K562 (cell line): Measurements from ENCODE around the gene ENO2. TPM values are rescaled to one million over a fixed set of nuclear protein-coding genes. Genes with fewer than 3 reads are reported as not detected.

ENCODE experiments used
- CBFA2T3 ChIP-seq: fragments of 450-650 bp; IDR thresholded peaks from 2 replicates; pipeline ENCODE4 v1.6.1; 2017
- CBX3 ChIP-seq, 2 experiments: IDR thresholded peaks; 1 replicate in 1 of 2; 2 replicates in 1 of 2; pipeline ENCODE4 v1.6.1; 2012; ENCODE audit warnings: inconsistent platforms in 2 of 2, low read length in 2 of 2, borderline replicate concordance in 1 of 2, control low read depth in 1 of 2
- CCNT2 ChIP-seq: IDR thresholded peaks from 2 replicates; pipeline ENCODE4 v1.6.1; 2011; ENCODE audit warnings: borderline replicate concordance, low read depth, mild to moderate bottlenecking, moderate library complexity, mixed read lengths, low read length; ENCODE audit not compliant: insufficient read length; ENCODE audit errors: extremely low read depth
- CTCFL ChIP-seq: IDR thresholded peaks from 2 replicates; pipeline ENCODE4 v1.6.1; 2011; ENCODE audit warnings: borderline replicate concordance, low read depth, mild to moderate bottlenecking, moderate library complexity, low read length; ENCODE audit not compliant: insufficient read depth, poor library complexity, severe bottlenecking
- FIP1L1 ChIP-seq: fragments of 200-400 bp; formaldehyde crosslinking; IDR thresholded peaks from 2 replicates; pipeline ENCODE4 v1.6.1; 2018; ENCODE audit warnings: mild to moderate bottlenecking, low read depth, low read length; ENCODE audit not compliant: poor library complexity, severe bottlenecking
- FOXK1 ChIP-seq: sonication (generic); formaldehyde crosslinking; IDR thresholded peaks from 2 replicates; pipeline ENCODE4 v1.8.0; 2022; ENCODE audit warnings: missing genetic modification reagents, mild to moderate bottlenecking, borderline replicate concordance
- FOXP1 ChIP-seq: sonication (generic); formaldehyde crosslinking; IDR thresholded peaks from 2 replicates; pipeline ENCODE4 v1.8.0; 2022; ENCODE audit warnings: mild to moderate bottlenecking, missing genetic modification reagents
- GABPB2 ChIP-seq: fragments of 250-450 bp; sonication (Bioruptor Pico); conservative IDR thresholded peaks from 2 replicates; pipeline ENCODE4 v1.5.1; 2021; ENCODE audit warnings: mild to moderate bottlenecking
- GTF2E2 ChIP-seq: fragments of 200-800 bp; sonication (Bioruptor generic); IDR thresholded peaks from 2 replicates; pipeline ENCODE4 v1.6.1; 2016; ENCODE audit warnings: missing genetic modification characterization, missing compliant biosample characterization
- HDAC2 ChIP-seq: fragments of 450-650 bp; IDR thresholded peaks from 2 replicates; pipeline ENCODE4 v1.6.1; 2016; ENCODE audit warnings: mild to moderate bottlenecking
- HES1 ChIP-seq: fragments of 450-650 bp; IDR thresholded peaks from 2 replicates; pipeline ENCODE4 v1.6.1; 2016; ENCODE audit warnings: low read depth, mild to moderate bottlenecking, moderate library complexity
- HOMEZ ChIP-seq: fragments of 250-450 bp; sonication (Bioruptor Pico); IDR thresholded peaks from 2 replicates; pipeline ENCODE4 v1.4.0; 2020; ENCODE audit warnings: mild to moderate bottlenecking, moderate library complexity
- ILK ChIP-seq: fragments of 450-650 bp; IDR thresholded peaks from 2 replicates; pipeline ENCODE4 v1.6.1; 2016; ENCODE audit warnings: missing genetic modification characterization, low read depth, mild to moderate bottlenecking, missing compliant biosample characterization, moderate library complexity, borderline replicate concordance
- KAT8 ChIP-seq: fragments of 450-650 bp; IDR thresholded peaks from 2 replicates; pipeline ENCODE4 v1.6.1; 2016; ENCODE audit warnings: low read depth, mild to moderate bottlenecking
- KLF16 ChIP-seq: IDR thresholded peaks from 2 replicates; pipeline ENCODE4 v1.6.1; 2016; ENCODE audit warnings: antibody characterized with exemption
- POLR2B ChIP-seq: fragments of 450-650 bp; IDR thresholded peaks from 2 replicates; pipeline ENCODE4 v1.6.1; 2018; ENCODE audit warnings: low read depth; ENCODE audit not compliant: partially characterized antibody
- PTRF ChIP-seq: fragments of 450-650 bp; IDR thresholded peaks from 2 replicates; pipeline ENCODE4 v1.6.1; 2016; ENCODE audit warnings: mild to moderate bottlenecking, missing genetic modification characterization, missing compliant biosample characterization
- RB1 ChIP-seq: fragments of 450-650 bp; IDR thresholded peaks from 2 replicates; pipeline ENCODE4 v1.6.1; 2017; ENCODE audit warnings: low read depth, mild to moderate bottlenecking
- SIX5 ChIP-seq, 2 experiments: IDR thresholded peaks; 2 replicates each; pipeline ENCODE4 v1.6.1; 2011; ENCODE audit warnings: low read length in 2 of 2, borderline replicate concordance in 1 of 2, low read depth in 1 of 2, mild to moderate bottlenecking in 1 of 2, moderate library complexity in 1 of 2; ENCODE audit not compliant: insufficient read depth in 1 of 2
- TAF1 ChIP-seq: IDR thresholded peaks from 2 replicates; pipeline ENCODE4 v1.6.1; 2011; ENCODE audit warnings: mild to moderate bottlenecking, low read length, moderate library complexity; ENCODE audit not compliant: insufficient read depth, control insufficient read depth, severe bottlenecking; ENCODE audit errors: extremely low read depth
- XRCC5 ChIP-seq: fragments of 200-400 bp; formaldehyde crosslinking; IDR thresholded peaks from 2 replicates; pipeline ENCODE4 v1.6.1; 2017; ENCODE audit warnings: low read depth, mild to moderate bottlenecking, low read length
- YY1 ChIP-seq, 3 experiments: IDR thresholded peaks; 2 replicates each; pipeline ENCODE4 v1.6.1; 2011; ENCODE audit warnings: low read length in 2 of 3, mild to moderate bottlenecking in 2 of 3, moderate library complexity in 2 of 3, borderline replicate concordance in 1 of 3, control low read depth in 1 of 3, low read depth in 1 of 3; ENCODE audit not compliant: insufficient read depth in 3 of 3, insufficient replicate concordance in 2 of 3, control insufficient read depth in 1 of 3, insufficient read length in 1 of 3; ENCODE audit errors: extremely low read depth in 1 of 3
- ZNF134 ChIP-seq: fragments of 250-450 bp; sonication (Bioruptor Pico); conservative IDR thresholded peaks from 2 replicates; pipeline ENCODE4 v1.4.0; 2020
- polyA plus RNA-seq, 8 experiments: library from polyadenylated mRNA; depleted of rRNA in 4 of 8; stranded (reverse) in 5 of 8; unstranded in 3 of 8; fragments of >200 nt; fragmentation: Nextera tagmentation in 2 of 8; fragmentation: Illumina TruSeq in 1 of 8; extraction: Ambion mirVana in 2 of 8; extraction: Trizol in 1 of 8; gene quantifications; 2 replicates each; pipeline versions ENCODE4 v1.2.1 to v1.2.3, GENCODE V29; 2011 to 2014; ENCODE audit warnings: inconsistent platforms in 1 of 8, missing spikeins in 1 of 8
- total RNA-seq, 7 experiments: library from RNA; depleted of rRNA in 6 of 7; stranded (reverse); fragments of >200 nt in 6 of 7; fragmentation: Illumina TruSeq in 2 of 7; extraction: Trizol in 2 of 7; gene quantifications; 2 replicates each; pipeline versions ENCODE4 v1.2.1 to v1.2.3, GENCODE V29; 2011 to 2021; ENCODE audit warnings: low replicate concordance in 1 of 7

The ENO2 gene
- total and polyA plus RNA-seq, 9 of the 15 experiments (the other 6 are each of a cell fraction or from before 2014, with no cell fraction given), result 10.9 to 43.3 (median 21.0) TPM

- no peak for TF ChIP-seq SIX5 (IDR thresholded peaks at IDR 0.05; ENCODE audit: borderline replicate concordance in 1 of 2, insufficient read depth in 1 of 2, low read depth in 1 of 2, low read length in 2 of 2)
- TF ChIP-seq HDAC2, result no peak
- TF ChIP-seq FOXK1, result no peak
- TF ChIP-seq HOMEZ (CRISPR knock-in tag), result no peak
- TF ChIP-seq GABPB2 (CRISPR knock-in tag), result no peak
- peak; percentile 5 for TF ChIP-seq TAF1
- TF ChIP-seq POLR2B, result no peak
- no peak for TF ChIP-seq KAT8
- no peak for TF ChIP-seq FOXP1 (CRISPR knock-in tag)
- TF ChIP-seq XRCC5, result no peak
- TF ChIP-seq CBFA2T3, result no peak
- TF ChIP-seq KLF16, result no peak
- TF ChIP-seq YY1 (IDR thresholded peaks at IDR 0.05; ENCODE audit: borderline replicate concordance in 1 of 3, control insufficient read depth in 1 of 3, extremely low read depth in 1 of 3, insufficient read depth in 3 of 3, insufficient read length in 1 of 3, insufficient replicate concordance in 2 of 3, low read depth in 1 of 3, low read length in 2 of 3), result peak in 1 of 3 experiments; percentile 72
- peak in 1 of 2 experiments; percentile 17; a peak in 1 of 3 replicates for TF ChIP-seq CBX3 (IDR thresholded peaks at IDR 0.05; ENCODE audit: borderline replicate concordance in 1 of 2, low read length in 2 of 2)
- no peak for TF ChIP-seq ZNF134
- no peak for TF ChIP-seq GTF2E2 (tag)
- no peak for TF ChIP-seq CTCFL
- no peak for TF ChIP-seq CCNT2
- no peak for TF ChIP-seq HES1
- no peak for TF ChIP-seq PTRF (tag)
- TF ChIP-seq ILK (tag), result no peak
- no peak for TF ChIP-seq RB1
- TF ChIP-seq FIP1L1, result no peak
These were observed 46.9 kb downstream of the ENO2 start (continued) for GRCh38 chr12:6961278-6961694.
